ENCODE measurements around the gene MAPK11. TPM values are rescaled to one million over a fixed set of nuclear protein-coding genes. Genes with fewer than 3 reads are reported as not detected.
A peak's percentile ranks its signal among the peaks of the same experiment; 100 is the strongest.

The MAPK11 gene
- total RNA-seq, 4 donors from 2014 or later: 1.6 to 6.4 (median 2.7) TPM

- Histone ChIP-seq H3K4me3 (no peak overlapping the region), H3K27me3 (no peaks in the 10 kb centered on the region), H3K36me3 (peaks cover 0 to 52% (median 22%) of the 10 kb centered on the region in 4 donors), H3K4me1 (no peaks in the 10 kb centered on the region), H3K9me3 (no peaks in the 10 kb centered on the region), H3K27ac (no peak overlapping the region)
- in situ Hi-C loops (cut with MboI; ENCODE audit: low pct_ligation_motif_present in 1 of 4, low pct_unique_long_range_greater_than_20kb in 1 of 4, low sequenced_read_pairs in 3 of 4): loop anchor here in 2 of 4 donors (5.0 to 10.0 kb wide), 2 partner anchors 48 to 56 kb away; partner anchors contain the start of gene DENND6B (in 1 of the 2)
- no peak for DNase-seq
- WGBS, 2 donors (ENCODE audit: low coverage in 1 of 2): 91% methylated on average over 26 of the region's 30 CpGs; no CpG with 5 or more reads in 1 of the 2 donors
- intact Hi-C loops (cut with DNase I; ENCODE audit: low total_unique reads): loop anchor here (5.0 kb wide), 1 partner anchor 48 kb away; the partner anchor contains the start of gene DENND6B
- TF ChIP-seq EP300 (IDR thresholded peaks at IDR 0.05; ENCODE audit: low read depth): no peak
- no peak for TF ChIP-seq POLR2A (IDR thresholded peaks at IDR 0.05)
- no peak for TF ChIP-seq POLR2AphosphoS5 (IDR thresholded peaks at IDR 0.05)
- TF ChIP-seq CTCF (IDR thresholded peaks at IDR 0.05): no peak
Measured at GRCh38 chr22:50278956-50279619, 8.9 kb upstream of the MAPK11 start.

GRCh38 chr22:50278461-50278860 lies 8.3 kb upstream of the MAPK11 start:
- 96% methylated on average over 21 of the region's 21 CpGs; no CpG with 5 or more reads in 1 of the 2 donors for WGBS, 2 donors (ENCODE audit: low coverage in 1 of 2)
- intact Hi-C loops (cut with DNase I; ENCODE audit: low total_unique reads): loop anchor here (5.0 kb wide), 1 partner anchor 49 kb away; the partner anchor contains the start of gene DENND6B
- no peak overlapping the region for H3K27ac ChIP-seq
- TF ChIP-seq EP300 (IDR thresholded peaks at IDR 0.05; ENCODE audit: low read depth) (no peak), POLR2AphosphoS5 (IDR thresholded peaks at IDR 0.05) (no peak), POLR2A (IDR thresholded peaks at IDR 0.05) (no peak), CTCF (IDR thresholded peaks at IDR 0.05) (no peak)
- peaks cover 0 to 52% (median 22%) of the 10 kb centered on the region in 4 donors for H3K36me3 ChIP-seq
- no peaks in the 10 kb centered on the region for H3K9me3 ChIP-seq
- H3K27me3 ChIP-seq: no peaks in the 10 kb centered on the region
- in situ Hi-C loops (cut with MboI; ENCODE audit: low pct_ligation_motif_present in 1 of 4, low pct_unique_long_range_greater_than_20kb in 1 of 4, low sequenced_read_pairs in 3 of 4): loop anchor here in 2 of 4 donors (5.0 to 10.0 kb wide), 2 partner anchors 49 to 56 kb away; partner anchors contain the start of gene DENND6B (in 1 of the 2)
- H3K4me1 ChIP-seq: no peaks in the 10 kb centered on the region
- H3K4me3 ChIP-seq: no peak overlapping the region
- no peak for DNase-seq

- H3K36me3 ChIP-seq: peaks cover 0 to 47% (median 20%) of the 10 kb centered on the region in 4 donors
- no peaks in the 10 kb centered on the region for H3K9me3 ChIP-seq
- no peak for DNase-seq
- no peak for TF ChIP-seq EP300 (IDR thresholded peaks at IDR 0.05; ENCODE audit: low read depth)
- TF ChIP-seq POLR2AphosphoS5 (IDR thresholded peaks at IDR 0.05): no peak
- TF ChIP-seq CTCF (IDR thresholded peaks at IDR 0.05): no peak
- no peak for TF ChIP-seq POLR2A (IDR thresholded peaks at IDR 0.05)
- H3K4me3 ChIP-seq: no peak overlapping the region
- no peak overlapping the region for H3K27ac ChIP-seq
- intact Hi-C loops (cut with DNase I; ENCODE audit: low total_unique reads): loop anchor here (5.0 kb wide), 1 partner anchor 50 kb away; the partner anchor contains the start of gene DENND6B
- no peaks in the 10 kb centered on the region for H3K27me3 ChIP-seq
- WGBS, 2 donors (ENCODE audit: low coverage in 1 of 2): 81% methylated on average over 24 of the region's 25 CpGs; no CpG with 5 or more reads in 1 of the 2 donors
- in situ Hi-C loops (cut with MboI; ENCODE audit: low pct_ligation_motif_present in 1 of 4, low pct_unique_long_range_greater_than_20kb in 1 of 4, low sequenced_read_pairs in 3 of 4): loop anchor here in 2 of 4 donors (5.0 to 10.0 kb wide), 2 partner anchors 50 to 57 kb away; partner anchors contain the start of gene DENND6B (in 1 of the 2)
- H3K4me1 ChIP-seq: no peaks in the 10 kb centered on the region
Measured at GRCh38 chr22:50277761-50278160, 7.6 kb upstream of the MAPK11 start.

DNA sequence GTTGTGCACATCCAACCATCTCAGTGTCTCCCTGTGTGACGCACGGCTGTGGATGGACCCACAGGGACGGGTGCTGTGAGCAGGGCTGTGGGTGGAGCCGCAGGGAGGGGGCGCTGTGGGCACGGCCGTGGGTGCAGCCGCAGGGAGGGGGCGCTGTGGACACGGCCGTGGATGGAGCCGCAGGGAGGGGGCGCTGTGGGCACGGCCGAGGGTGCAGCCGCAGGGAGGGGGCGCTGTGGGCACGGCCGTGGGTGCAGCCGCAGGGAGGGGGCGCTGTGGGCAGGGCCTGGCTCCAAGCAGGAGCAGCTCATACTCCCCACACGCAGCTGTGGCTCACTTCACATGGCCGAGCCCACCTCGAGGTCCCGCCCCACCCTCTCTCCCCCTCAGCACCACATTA lies 6.0 kb upstream of the MAPK11 start:
- intact Hi-C loops (cut with DNase I; ENCODE audit: low total_unique reads): loop anchor here (5.0 kb wide), 1 partner anchor 51 kb away; the partner anchor contains the start of gene DENND6B
- H3K27me3 ChIP-seq: peaks cover 11% of the 10 kb centered on the region
- no peaks in the 10 kb centered on the region for H3K9me3 ChIP-seq
- no peak overlapping the region for H3K4me3 ChIP-seq
- H3K4me1 ChIP-seq: peaks cover 10 to 12% (median 11%) of the 10 kb centered on the region in 4 donors
- peak; percentile 81 for DNase-seq
- TF ChIP-seq POLR2A (IDR thresholded peaks at IDR 0.05) (no peak), CTCF (IDR thresholded peaks at IDR 0.05) (peak; percentile 9 to 74 (median 54))
- in situ Hi-C loops (cut with MboI; ENCODE audit: low pct_ligation_motif_present in 1 of 4, low pct_unique_long_range_greater_than_20kb in 1 of 4, low sequenced_read_pairs in 3 of 4): loop anchor here in 2 of 4 donors (5.0 to 10.0 kb wide), 2 partner anchors 51 to 59 kb away; partner anchors contain the start of gene DENND6B (in 1 of the 2)
- 32% methylated on average over 21 of the region's 25 CpGs; no CpG with 5 or more reads in 1 of the 2 donors for WGBS, 2 donors (ENCODE audit: low coverage in 1 of 2)
- H3K36me3 ChIP-seq: peaks cover 0 to 32% (median 15%) of the 10 kb centered on the region in 4 donors
- peak overlapping the region in 1 of 4 donors; percentile 40 for H3K27ac ChIP-seq

Measured in transverse colon (tissue), 4 donors.